AG04450 (cell line): ENCODE results near the gene PTGR1. TPM values are rescaled to one million over a fixed set of nuclear protein-coding genes. Genes with fewer than 3 reads are reported as not detected.

Experiments used
- CTCF ChIA-PET: fragments of 300-600, 350-600 bp; formaldehyde crosslinking; extraction: SDS; loops from one replicate; lab custom pipeline; 2022; ENCODE audit warnings: antibody characterized with exemption, inconsistent platforms; lab: Charles Lee
- POLR2A ChIA-PET: fragments of 350-600 bp; formaldehyde crosslinking; extraction: SDS; loops from one replicate; lab custom pipeline; 2021; ENCODE audit warnings: antibody characterized with exemption, inconsistent platforms; lab: Yijun Ruan, JAX
- DNase-seq: peaks from one replicate; pipeline ENCODE4 v3.0.0-alpha.2; 2011; ENCODE audit warnings: low read depth, low spot score
- H3K27ac ChIP-seq: one replicate; pipeline ENCODE4 v1.5.1; 2012; ENCODE audit warnings: low read depth, low read length, control low read depth
- H3K27me3 ChIP-seq: one replicate; pipeline ENCODE4 v1.6.0; 2012; ENCODE audit warnings: low read length; ENCODE audit not compliant: control insufficient read depth, insufficient read depth
- H3K4me3 ChIP-seq: 2 replicates; pipeline ENCODE4 v1.5.1; 2011; ENCODE audit warnings: mild to moderate bottlenecking, low read depth, low read length, control low read depth
- H3K9me3 ChIP-seq: 2 replicates; pipeline ENCODE4 v1.5.1; 2012; ENCODE audit warnings: low read length; ENCODE audit not compliant: control insufficient read depth, insufficient read depth
- CTCF ChIP-seq: IDR thresholded peaks from 2 replicates; pipeline ENCODE4 v1.5.1; 2011; ENCODE audit warnings: low read depth, low read length, control low read depth, inconsistent platforms
- polyA minus RNA-seq: library from RNA; depleted of rRNA, polyadenylated mRNA; stranded (reverse); fragments of >200 nt; gene quantifications from 2 replicates; pipeline ENCODE4 v1.2.3, GENCODE V29; 2011; rRNA and poly(A)+ RNA removed
- polyA plus RNA-seq: library from polyadenylated mRNA; depleted of rRNA; stranded (reverse); fragments of >200 nt; gene quantifications from 2 replicates; pipeline ENCODE4 v1.2.3, GENCODE V29; 2011; rRNA removed

PTGR1 gene
- 140 and 173 TPM in 2 replicates for polyA plus RNA-seq
- 80.8 and 98.8 TPM in 2 replicates for polyA minus RNA-seq

- Histone ChIP-seq H3K27me3 (no peaks in the 10 kb centered on the region), H3K4me3 (peak within 1 kb of the TSS; percentile 73), H3K27ac (peak within 1 kb of the TSS; percentile 88), H3K9me3 (no peaks in the 10 kb centered on the region)
- peak; percentile 73 for DNase-seq
- TF ChIP-seq CTCF, result no peak
- ChIA-PET POLR2A (interaction anchor here (0.5 to 1.7 kb wide), 10 partner anchors 16 to 1061 kb away, joined by 3 to 8 read pairs (median 4); partner anchors contain the start of gene DNAJC25), CTCF (interaction anchor here (1.0 to 3.5 kb wide), 6 partner anchors 15 to 476 kb away, joined by 3 to 24 read pairs (median 4); no protein-coding TSS in a partner anchor)
Observed at GRCh38 chr9:111599092-111599954, at the start of gene PTGR1. TSS of gene PTGR1 (minus strand) at chr9:111599647. CDS start at chr9:111597422, 2,225 bp downstream.

- no peak for DNase-seq
- no peak overlapping the region for H3K4me3 ChIP-seq
- no peaks in the 10 kb centered on the region for H3K27me3 ChIP-seq
- no peaks in the 10 kb centered on the region for H3K9me3 ChIP-seq
- H3K27ac ChIP-seq, result no peak overlapping the region
- CTCF ChIA-PET, result no interaction called here
- POLR2A ChIA-PET, result no interaction called here
- no peak for TF ChIP-seq CTCF
Observed at GRCh38 chr9:111649016-111649415, 49.6 kb upstream of the PTGR1 start.

- no peak for TF ChIP-seq CTCF
- no peak for DNase-seq
- ChIA-PET CTCF (no interaction called here), POLR2A (no interaction called here)
- Histone ChIP-seq H3K27me3 (no peaks in the 10 kb centered on the region), H3K4me3 (no peak overlapping the region), H3K27ac (peak overlapping the region; percentile 69), H3K9me3 (no peaks in the 10 kb centered on the region)
Observed at GRCh38 chr9:111648066-111648465, 48.6 kb upstream of the PTGR1 start.

GRCh38 chr9:111646417-111646816 is 47.0 kb upstream of the PTGR1 start:
- POLR2A ChIA-PET, result interaction anchor here (0.9 kb wide), 1 partner anchor 48 kb away, joined by 3 read pairs; no protein-coding TSS in a partner anchor
- no peak for DNase-seq
- no peaks in the 10 kb centered on the region for H3K27me3 ChIP-seq
- no peaks in the 10 kb centered on the region for H3K9me3 ChIP-seq
- H3K27ac ChIP-seq, result no peak overlapping the region
- TF ChIP-seq CTCF, result no peak
- no peak overlapping the region for H3K4me3 ChIP-seq
- CTCF ChIA-PET, result no interaction called here

- Histone ChIP-seq H3K4me3 (no peak overlapping the region), H3K27ac (no peak overlapping the region), H3K27me3 (no peaks in the 10 kb centered on the region), H3K9me3 (no peaks in the 10 kb centered on the region)
- no peak for DNase-seq
- ChIA-PET POLR2A (interaction anchor here (1.5 kb wide), 1 partner anchor 15 kb away, joined by 6 read pairs; the partner anchor contains the start of gene DNAJC25), CTCF (no interaction called here)
- no peak for TF ChIP-seq CTCF
Observed at GRCh38 chr9:111645806-111646205, 46.4 kb upstream of the PTGR1 start.
